DMS53 (cell line): ENCODE data around the gene GABRG3.

Experiments
- DNase-seq: peaks from one replicate; lab custom pipeline; 2025; lab: John Stamatoyannopoulos, UW

The GABRG3 gene

DNA sequence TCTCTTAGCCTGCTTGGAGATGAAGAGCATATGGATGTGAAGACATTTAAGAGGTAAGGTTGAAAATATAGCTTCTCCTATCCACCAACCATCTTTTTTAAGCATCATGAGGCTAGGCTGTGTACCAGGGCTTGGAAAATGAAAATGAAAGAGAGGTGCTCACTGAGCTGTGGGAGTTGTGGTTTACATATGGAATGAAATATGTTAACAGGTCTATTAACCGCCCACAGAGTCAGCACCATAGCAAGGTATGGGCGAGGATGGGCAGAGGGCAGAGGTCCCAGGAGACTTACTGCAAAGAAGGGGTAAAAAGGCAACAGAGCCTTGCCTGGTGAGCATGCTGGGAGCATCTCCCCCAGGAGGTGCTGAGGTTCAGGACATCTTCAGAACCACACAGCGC is 273.1 kb downstream of the GABRG3 start:
- no peak for DNase-seq

DNA sequence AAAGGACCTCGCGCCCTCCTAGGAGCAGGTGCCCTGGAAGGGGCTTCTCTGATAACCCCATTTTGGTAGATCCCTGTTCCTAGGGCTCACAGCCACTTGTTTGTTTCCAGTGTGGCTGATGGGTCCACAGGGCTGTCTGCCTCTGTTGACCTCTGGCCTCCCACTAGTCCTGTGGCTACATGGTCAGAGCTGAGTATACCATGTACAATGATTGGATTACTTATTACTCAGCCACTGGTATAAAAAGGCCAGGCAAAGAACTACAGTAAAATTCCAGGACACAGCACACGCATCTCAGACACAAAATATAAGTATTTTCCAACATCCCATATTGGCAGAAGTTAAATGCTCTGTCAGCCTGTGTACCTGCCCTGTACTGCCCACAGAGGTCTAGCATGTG is 277.3 kb downstream of the GABRG3 start:
- DNase-seq: no peak

DNA sequence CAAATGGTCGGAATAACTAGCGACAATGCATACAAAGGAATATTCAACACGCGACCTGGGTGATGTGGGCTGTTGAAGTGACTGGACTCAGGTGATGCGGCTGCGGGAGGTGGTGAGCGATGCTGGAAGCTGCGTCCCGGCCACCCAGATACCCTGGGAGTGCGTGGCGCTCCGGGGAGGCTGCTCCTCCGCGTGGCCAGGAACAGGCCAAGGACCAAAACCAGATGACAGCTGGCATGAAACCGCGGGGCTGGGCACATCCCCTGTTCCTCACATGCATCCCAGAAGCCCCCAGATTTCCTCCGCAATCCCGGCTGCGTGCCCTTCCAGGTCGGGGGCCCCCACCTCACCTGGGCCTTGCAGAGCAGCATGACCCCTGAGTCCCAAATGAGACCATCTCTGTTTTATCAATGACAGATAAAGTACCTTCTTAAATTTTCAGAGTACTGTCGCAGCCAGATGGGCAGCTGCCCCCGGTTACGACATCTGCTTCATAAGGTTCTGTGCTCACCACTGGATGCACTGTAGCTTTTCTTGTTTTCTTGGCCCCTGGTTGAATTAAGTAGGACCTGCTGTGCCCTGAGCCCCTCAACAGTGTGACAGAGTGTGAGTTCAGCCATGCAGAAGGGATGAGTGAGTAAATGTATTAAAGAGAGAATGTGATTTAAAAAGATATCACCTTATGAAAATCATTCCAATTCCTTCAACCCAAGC is 278.2 kb downstream of the GABRG3 start:
- DNase-seq: peak; percentile 38

DNA sequence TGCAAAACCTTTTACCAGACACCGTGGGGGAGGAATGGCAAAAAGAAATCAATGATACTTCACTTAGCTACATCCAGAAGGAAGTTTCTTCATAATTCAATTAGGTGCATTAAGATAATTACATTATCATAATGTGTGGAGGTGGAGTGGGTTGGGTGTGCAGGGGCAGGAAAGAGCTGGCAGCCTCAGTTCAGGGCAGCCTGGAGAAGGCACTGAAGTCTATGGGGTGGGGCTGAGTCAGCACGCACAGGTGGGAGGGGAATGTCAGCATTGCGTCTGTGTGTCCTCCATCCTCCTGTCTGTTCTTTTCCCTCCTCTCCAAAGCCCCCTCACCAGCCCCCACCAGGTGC is 278.8 kb downstream of the GABRG3 start:
- DNase-seq: no peak

DNA sequence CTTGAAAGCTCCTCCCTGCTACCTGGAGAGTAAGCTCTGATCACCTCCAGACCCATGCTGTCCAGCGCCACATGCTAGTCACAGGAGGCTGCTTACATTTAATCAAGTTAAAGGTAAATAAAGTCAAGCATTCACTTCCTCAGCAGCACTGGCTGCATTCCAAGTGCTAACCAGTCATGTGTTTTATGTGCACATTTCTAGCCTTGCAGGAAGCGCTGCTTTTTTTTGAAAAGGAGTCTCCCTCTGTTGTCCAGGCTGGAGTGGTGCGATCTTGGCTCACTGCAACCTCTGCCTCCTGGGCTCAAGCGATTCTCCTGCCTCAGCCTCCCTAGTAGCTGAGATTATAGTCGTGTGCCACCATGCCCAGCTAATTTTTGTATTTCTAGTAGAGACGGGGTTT is 279.2 kb downstream of the GABRG3 start:
- DNase-seq: peak; percentile 95

DNA sequence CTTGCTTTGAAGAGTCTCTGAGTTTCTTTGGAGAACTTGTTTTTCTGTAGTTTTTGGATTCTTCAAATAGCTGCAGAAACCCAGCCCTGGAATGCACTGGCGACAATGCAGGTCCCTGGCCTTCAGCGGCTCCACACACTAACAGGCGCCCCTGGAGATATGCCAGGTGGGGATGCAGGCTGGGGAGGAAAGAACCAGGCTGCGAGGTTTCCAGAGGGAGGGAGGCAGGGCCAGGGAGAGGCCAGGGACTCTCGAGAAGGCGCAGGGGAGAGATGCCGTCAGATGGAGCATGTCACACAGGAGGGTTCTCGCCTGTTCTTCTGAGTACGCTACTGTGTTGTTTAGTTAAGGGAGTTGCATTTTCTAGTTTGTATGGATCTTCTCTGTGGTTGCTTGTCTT is 283.1 kb downstream of the GABRG3 start:
- DNase-seq: no peak

DNA sequence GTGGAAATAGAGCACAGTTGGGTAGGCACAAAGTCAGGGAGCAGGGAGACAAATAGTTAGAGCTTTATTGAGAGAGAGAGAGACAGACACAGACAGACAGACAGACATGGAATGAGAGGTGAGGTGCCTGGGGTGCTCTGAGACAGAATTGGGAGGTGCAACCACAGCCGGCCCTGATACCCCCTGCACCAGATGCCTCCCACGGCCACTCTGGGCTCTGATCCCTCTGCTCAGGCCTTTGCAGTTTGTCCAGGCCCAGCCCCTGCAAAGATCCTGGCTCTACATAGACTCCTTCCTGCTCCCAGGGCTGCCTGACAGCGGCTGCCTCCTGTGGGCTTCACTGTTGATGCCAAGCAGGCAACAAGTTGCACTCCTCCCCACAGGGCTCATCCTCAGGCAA is 283.8 kb downstream of the GABRG3 start:
- DNase-seq: no peak

DNA sequence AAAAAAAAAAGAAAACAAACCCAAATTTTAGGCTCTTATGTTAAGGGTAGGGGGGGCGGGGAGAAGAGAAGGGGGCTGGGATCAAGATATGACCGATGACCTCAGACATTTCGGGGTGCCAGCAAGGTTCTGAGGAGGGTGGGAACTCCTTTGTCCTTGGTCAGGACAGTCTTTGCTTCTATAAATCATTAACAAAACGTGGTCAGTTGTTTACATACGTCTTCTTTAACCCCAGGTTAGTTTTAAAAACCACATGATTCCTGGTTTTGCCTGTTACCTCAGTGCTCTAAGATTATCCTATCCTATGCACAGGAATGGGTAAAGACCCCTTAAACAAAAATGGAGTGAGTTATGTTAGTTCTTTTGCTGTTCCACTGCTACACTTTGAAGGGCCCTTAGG is 285.5 kb downstream of the GABRG3 start:
- peak; percentile 72 for DNase-seq

DNA sequence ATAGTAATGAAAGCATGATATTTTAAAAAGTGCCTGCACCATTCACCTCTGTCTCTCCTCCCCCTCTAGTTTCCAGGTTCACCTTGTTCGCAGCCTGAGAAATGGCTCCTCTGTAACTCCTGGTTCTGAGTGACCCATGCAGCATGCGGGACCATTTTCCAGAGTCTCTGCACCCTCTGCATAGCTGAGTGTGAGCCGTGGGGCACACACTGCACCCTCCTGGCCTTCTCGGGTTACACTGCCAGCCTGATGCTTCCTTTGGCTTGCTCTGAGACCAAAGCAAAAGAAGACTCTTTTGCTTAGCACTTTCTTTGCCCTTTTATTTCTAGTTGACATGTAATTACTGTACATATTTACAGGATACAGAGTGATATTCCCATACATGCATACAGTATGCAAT is 287.3 kb downstream of the GABRG3 start:
- DNase-seq: peak; percentile 32

DNA sequence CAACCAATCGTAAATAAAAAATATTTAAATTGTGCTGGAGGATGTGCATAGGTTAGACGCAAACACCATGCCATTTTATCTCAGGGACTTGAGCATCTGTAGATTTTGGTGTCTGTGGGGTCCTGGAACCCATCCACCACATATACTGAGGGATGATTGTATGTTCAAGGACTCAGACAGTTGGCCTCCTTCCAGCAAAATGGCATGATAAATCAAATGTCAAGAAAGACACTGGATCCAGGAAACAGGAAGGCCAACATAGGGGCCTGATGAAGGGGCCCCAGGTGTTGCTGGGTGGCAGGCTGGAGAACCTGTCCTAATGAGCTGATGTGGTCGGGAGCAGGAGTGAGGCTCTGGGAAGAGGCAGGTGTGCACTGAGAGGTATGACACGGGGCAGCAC is 289.5 kb downstream of the GABRG3 start:
- peak; percentile 94 for DNase-seq

DNA sequence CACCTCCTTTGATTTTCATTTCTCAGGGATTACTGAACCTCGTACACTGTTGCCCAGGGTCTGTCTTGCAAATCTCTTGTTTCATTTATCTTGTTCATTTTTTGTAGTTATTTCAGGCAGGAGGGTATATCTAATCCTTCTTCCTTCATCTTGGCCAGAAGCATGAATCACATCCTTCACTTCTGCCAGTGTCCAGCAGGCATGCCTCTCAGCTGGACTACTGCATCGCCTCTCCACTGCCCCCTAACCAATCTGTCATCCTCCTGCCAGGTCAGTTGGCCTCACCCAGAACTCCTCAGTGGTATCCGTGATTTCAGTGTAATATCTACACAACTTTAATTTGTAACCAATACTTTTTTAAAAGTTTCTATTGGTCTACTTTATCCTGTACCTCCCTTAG is 297.9 kb downstream of the GABRG3 start:
- no peak for DNase-seq

DNA sequence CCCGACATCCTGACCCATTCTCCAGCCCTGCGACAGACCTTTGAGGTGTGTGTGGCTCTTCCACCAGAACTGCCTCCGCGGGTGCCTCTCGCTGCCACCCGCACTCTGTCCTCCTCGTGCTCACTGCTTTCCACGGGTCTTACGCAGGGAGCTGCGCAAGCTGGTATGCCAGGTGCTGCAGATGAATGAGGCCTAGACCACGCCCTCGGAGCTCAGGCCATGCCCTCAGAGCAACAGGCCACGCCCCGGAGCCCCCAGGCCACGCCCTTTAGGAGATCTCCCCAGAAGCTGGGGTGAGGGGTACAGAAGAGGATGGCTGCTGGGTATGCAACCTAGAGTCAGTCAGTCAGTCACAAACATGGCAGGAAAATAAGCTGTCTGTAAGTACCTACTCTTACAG is 300.3 kb downstream of the GABRG3 start:
- peak; percentile 90 for DNase-seq

DNA sequence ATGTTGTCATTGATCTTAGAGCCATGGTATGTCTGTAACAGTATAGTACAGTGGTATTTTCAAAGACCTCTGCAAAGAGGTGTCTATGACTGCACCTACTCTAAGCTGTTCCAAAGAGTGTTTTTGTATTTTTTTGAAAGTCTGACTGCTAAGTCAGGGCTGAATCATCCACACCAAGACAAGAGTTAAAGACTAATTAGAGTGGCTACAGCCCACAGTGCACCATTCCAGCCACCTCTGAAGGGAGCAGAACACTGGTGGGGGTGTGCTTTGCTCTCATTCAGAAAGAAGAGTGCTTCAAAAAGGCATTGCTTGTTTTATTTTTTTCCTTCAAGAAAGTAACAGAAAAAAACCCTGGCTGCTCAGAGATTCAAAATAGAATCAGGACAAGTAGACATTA is 301.4 kb downstream of the GABRG3 start:
- peak; percentile 45 for DNase-seq

DNA sequence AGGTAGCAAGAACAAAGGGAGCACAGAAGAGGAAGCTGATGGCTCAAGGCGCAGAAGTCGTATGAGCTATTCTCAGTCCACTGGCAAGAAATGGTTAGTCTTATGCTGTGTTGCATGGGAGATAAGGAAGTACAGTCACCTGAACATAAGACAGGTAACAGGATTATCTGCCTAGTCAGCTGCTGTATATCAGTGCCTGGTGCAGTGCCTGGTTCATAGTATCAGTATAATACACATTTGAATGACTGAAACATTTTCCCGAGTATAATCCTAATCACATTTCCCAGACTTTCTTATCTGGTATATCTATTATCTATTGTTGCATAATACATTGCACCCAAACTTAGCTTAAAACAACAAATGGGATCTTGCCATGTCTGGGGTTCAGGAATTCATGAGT is 302.5 kb downstream of the GABRG3 start:
- peak; percentile 5 for DNase-seq

DNA sequence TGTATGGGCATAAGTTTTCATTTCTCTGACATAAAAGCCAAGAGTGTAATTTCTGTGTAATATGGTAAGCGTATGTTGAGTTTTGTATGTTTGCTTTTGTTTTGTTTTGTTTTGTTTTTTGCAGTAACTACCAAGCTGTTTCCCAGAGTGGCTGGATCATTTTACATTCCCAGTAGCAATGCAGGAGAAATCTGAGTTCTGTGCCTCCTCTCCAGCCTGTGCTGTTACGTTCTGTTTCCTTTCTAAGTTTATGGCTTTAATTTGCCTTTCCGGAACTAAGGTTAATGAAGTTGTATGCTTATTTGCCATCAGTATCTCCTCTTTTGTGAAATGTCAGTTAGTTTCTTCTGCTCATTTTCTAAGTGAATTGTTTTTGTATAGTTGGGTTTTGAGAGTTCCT is 307.8 kb downstream of the GABRG3 start:
- DNase-seq: peak; percentile 17

DNA sequence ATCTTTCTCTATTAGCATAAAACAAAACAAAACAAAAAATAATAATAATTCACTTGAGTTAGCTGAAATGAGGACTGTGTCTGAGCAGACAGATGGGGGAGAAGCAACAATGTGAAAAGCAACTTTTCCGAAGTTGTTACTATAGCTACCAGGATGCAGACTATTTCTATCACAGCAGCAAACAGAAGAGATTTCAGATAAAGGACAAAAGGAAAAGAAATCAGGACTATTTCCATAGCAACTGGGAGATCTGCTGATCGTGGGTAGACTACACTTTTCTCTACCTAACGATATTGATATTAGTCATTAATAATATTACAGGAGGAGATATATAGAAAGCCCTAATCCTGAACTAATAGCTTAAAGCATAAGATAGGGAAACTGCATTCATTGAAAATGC is 321.7 kb downstream of the GABRG3 start:
- DNase-seq: no peak

DNA sequence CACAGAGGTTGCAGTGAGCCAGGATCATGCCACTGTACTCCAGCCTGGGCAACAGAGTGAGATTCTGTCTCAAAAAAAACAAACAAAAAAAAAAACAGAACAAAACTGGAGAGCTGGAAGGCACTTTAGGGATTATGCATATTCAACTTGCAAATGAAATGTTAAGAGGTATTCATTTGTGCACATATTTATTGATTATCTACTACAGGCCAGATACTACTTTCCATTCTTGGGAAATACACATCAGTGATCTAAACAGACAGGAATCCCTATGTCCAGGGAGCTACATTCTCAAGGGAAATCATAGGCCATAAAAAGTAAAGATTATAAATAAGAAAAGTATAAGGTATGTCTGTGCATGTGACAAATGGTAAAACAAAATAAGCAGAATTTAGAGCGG is 322.6 kb downstream of the GABRG3 start:
- no peak for DNase-seq

DNA sequence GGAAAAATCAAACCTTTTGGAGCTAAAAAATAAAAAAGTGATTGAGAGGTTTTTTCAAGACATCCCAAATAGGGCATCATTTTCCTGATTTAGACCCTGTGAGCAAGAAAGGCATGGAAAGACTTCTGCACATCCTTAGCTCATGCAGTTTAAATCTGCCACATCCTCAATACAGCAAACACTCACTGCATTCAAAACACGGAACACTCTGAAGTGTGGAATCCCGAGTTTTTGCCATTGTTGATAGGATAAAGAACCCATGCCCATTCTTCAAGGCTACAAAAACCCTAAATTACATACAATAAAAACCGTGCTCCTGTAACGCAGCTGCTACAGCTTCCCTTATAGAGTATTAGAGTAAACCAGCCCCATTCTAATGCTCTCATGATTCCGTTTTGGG is 346.8 kb downstream of the GABRG3 start:
- no peak for DNase-seq

DNA sequence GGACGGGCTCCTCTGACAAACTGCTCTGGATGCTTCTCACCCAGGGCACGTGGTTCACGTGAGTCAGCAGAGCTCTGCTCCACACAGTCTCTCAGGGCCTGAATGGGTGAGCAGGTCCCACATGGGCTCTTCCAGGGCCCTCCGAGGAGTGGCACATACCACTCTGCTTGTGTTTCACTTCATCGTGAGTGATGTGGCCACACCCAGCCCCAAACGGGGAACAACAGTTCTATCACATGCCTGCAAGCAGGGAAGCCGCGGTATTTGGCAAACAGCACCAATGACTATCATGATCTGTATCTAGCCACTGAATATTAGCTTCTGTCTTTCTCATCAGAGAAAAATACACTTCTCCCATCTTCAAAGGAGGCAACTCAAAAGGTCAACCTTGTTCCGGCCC is 352.8 kb downstream of the GABRG3 start:
- DNase-seq: no peak

DNA sequence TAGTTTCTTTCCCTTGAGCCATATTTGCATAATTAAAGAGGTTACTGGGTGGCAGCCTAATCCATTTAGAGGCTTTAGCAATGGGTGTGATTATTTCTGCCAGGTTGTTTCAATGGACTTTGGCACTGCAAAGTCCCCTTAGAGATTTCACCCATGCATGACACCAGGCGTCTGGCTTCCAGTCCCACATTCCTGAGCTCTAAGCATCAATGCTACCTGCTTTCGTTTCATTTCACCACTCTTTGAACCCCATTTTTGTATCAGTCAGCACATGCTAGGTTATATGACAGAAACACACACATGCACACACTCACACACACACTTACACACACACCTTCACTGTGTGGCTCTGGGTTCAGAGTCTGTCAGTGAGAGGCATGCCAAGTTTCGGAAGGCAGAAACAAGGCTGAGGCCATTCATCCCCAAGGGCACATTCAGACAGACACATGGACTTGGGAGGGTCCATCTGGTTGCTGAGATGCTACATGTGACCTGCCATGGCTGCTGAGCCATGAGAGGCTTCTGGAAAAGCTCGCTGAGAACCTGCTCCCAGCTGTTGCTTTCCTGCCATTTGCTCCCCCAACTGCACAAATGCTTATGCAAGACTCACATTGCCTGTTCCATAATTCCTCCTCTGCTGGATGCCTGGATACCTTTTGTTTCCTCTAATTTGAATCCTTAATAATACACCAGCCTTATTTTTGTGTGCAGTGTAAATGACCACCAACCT is 354.1 kb downstream of the GABRG3 start:
- no peak for DNase-seq

DNA sequence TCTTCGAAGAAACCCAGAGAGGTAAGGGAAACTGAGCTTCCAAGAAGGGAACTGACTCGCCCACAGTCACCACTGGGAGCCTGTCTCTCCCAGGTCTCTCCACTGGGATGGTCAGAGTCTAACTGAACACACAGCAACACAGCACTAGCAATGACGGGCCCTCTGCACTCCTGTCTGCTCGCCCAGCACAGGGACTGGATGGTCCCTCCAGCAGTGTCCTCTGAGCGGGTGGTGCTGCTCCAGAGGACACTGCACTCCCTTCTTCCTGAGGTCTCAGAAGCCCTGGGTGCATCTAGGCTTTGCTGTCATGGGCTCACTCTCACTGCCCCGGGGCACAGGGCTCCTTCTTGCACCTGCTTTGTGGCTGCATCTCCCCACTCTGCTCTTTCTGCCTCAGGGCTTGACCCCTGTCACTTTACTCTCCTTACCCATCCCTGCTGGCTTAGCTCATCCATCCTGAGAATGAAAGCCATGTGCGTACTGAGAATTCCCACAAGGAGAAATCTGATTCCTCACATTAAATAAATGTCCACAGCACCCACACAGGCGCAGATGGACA is 356.6 kb downstream of the GABRG3 start:
- no peak for DNase-seq

DNA sequence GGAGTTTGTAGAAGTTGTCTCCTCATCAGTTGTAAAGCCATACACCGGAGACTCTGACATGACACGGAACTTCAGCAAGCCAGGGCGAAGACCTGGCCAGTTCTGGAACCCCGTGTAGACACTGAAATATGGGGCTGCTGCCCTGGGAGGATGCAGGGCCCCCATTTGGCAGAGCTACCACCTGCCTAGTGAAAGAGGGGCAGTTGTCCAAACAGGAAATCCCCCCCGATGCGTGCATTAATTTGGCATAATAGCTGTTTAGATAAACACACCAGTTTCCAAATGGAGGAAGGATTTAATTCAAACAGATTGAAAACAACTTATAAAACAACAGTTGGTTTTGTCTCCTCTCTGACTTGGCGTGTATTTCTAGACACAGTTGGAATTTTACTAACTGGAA is 357.2 kb downstream of the GABRG3 start:
- DNase-seq: no peak

DNA sequence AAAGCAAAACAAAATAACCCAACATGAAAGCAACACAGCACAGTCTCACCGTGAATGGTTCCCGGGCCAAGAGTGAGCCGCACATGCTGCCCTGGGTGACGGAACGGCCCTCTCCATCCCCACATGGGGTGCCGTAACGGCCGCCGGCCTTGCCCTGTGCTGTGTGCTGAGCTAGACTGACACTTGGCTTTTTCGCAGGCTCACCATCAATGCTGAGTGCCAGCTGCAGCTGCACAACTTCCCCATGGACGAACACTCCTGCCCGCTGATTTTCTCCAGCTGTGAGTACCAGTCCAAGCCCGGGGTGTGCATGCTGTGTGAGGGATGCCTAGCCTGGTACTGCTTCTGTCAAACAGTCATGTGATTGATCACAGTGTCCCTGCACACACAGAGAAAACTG is 357.6 kb downstream of the GABRG3 start:
- DNase-seq: no peak

DNA sequence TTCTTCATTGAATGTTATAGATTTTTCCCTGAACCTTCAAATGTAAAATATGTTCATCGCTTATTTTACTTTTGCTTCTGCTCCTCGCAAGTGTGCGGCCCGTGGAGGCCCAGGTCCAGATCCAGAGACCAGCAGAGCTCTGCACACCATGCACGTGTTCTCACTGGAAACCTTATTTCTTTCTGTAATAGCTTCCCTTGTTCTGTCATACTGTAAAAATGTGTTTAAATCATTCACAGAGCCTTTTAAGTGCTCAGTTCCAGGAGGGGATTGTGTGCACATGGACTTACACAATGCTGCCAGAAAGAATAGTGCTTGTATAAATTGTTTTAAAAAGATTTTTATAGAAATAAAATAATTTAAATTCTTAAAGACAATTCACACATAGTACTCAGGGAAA is 359.3 kb downstream of the GABRG3 start:
- DNase-seq: no peak
